ENCODE measurements around the gene XYLT1.

XYLT1 gene

GRCh38 chr16:17435318-17435717 is 35.4 kb downstream of the XYLT1 start:
- TF ChIP-seq ZNF384 (IDR thresholded peaks at IDR 0.05) (no peak), NFRKB (IDR thresholded peaks at IDR 0.05) (no peak), HDGF (IDR thresholded peaks at IDR 0.05; ENCODE audit: borderline replicate concordance) (no peak), ELF4 (IDR thresholded peaks at IDR 0.05) (no peak)
- DNase-seq (ENCODE audit: extremely low spot score) = no peak
- ChIA-PET CTCF (no interaction called here), POLR2A (no interaction called here)

- ChIA-PET CTCF (no interaction called here), POLR2A (no interaction called here)
- TF ChIP-seq LEF1 (IDR thresholded peaks at IDR 0.05; ENCODE audit: borderline replicate concordance) = no peak
- TF ChIP-seq ZNF384 (IDR thresholded peaks at IDR 0.05) = no peak
- no peak for TF ChIP-seq PKNOX1 (IDR thresholded peaks at IDR 0.05)
- TF ChIP-seq ARNT (IDR thresholded peaks at IDR 0.05) = no peak
- no peak for TF ChIP-seq FOXK2 (IDR thresholded peaks at IDR 0.05)
- no peak for TF ChIP-seq CTBP1 (IDR thresholded peaks at IDR 0.05; ENCODE audit: borderline replicate concordance)
- no peak for TF ChIP-seq L3MBTL2 (conservative IDR thresholded peaks at IDR 0.05)
- no peak for TF ChIP-seq NFRKB (IDR thresholded peaks at IDR 0.05)
- TF ChIP-seq SUZ12 (IDR thresholded peaks at IDR 0.05) = no peak
- no peak for TF ChIP-seq TARDBP (IDR thresholded peaks at IDR 0.05)
- no peak for TF ChIP-seq FOXA1 (IDR thresholded peaks at IDR 0.05)
- no peak for TF ChIP-seq BHLHE40 (IDR thresholded peaks at IDR 0.05; ENCODE audit: borderline replicate concordance)
- no peak for TF ChIP-seq HDGF (IDR thresholded peaks at IDR 0.05; ENCODE audit: borderline replicate concordance)
- no peak for TF ChIP-seq FOXM1 (IDR thresholded peaks at IDR 0.05; ENCODE audit: borderline replicate concordance)
- no peak for TF ChIP-seq SP1 (IDR thresholded peaks at IDR 0.05)
- TF ChIP-seq ELF4 (IDR thresholded peaks at IDR 0.05) = no peak
- DNase-seq (ENCODE audit: extremely low spot score) = no peak
Measured at GRCh38 chr16:17433577-17434451, 36.9 kb downstream of the XYLT1 start.

GRCh38 chr16:17432901-17433576 is 37.7 kb downstream of the XYLT1 start:
- ChIA-PET CTCF (no interaction called here), POLR2A (no interaction called here)
- TF ChIP-seq HDGF (IDR thresholded peaks at IDR 0.05; ENCODE audit: borderline replicate concordance) (no peak), FOXA1 (IDR thresholded peaks at IDR 0.05) (no peak), SP1 (IDR thresholded peaks at IDR 0.05) (no peak), ARNT (IDR thresholded peaks at IDR 0.05) (no peak), TARDBP (IDR thresholded peaks at IDR 0.05) (no peak), BHLHE40 (IDR thresholded peaks at IDR 0.05; ENCODE audit: borderline replicate concordance) (no peak), ELF4 (IDR thresholded peaks at IDR 0.05) (no peak), LEF1 (IDR thresholded peaks at IDR 0.05; ENCODE audit: borderline replicate concordance) (no peak), NFRKB (IDR thresholded peaks at IDR 0.05) (no peak), SUZ12 (IDR thresholded peaks at IDR 0.05) (no peak), CTBP1 (IDR thresholded peaks at IDR 0.05; ENCODE audit: borderline replicate concordance) (no peak), FOXK2 (IDR thresholded peaks at IDR 0.05) (no peak), ZNF384 (IDR thresholded peaks at IDR 0.05) (no peak), PKNOX1 (IDR thresholded peaks at IDR 0.05) (no peak), FOXM1 (IDR thresholded peaks at IDR 0.05; ENCODE audit: borderline replicate concordance) (no peak), L3MBTL2 (conservative IDR thresholded peaks at IDR 0.05) (no peak)
- no peak for DNase-seq (ENCODE audit: extremely low spot score)

- TF ChIP-seq NFRKB (IDR thresholded peaks at IDR 0.05) = no peak
- no peak for TF ChIP-seq SUZ12 (IDR thresholded peaks at IDR 0.05)
- no peak for TF ChIP-seq ARNT (IDR thresholded peaks at IDR 0.05)
- TF ChIP-seq ZNF384 (IDR thresholded peaks at IDR 0.05) = no peak
- no peak for TF ChIP-seq TARDBP (IDR thresholded peaks at IDR 0.05)
- TF ChIP-seq FOXA1 (IDR thresholded peaks at IDR 0.05) = no peak
- TF ChIP-seq HDGF (IDR thresholded peaks at IDR 0.05; ENCODE audit: borderline replicate concordance) = no peak
- TF ChIP-seq CTBP1 (IDR thresholded peaks at IDR 0.05; ENCODE audit: borderline replicate concordance) = no peak
- no peak for TF ChIP-seq LEF1 (IDR thresholded peaks at IDR 0.05; ENCODE audit: borderline replicate concordance)
- no peak for TF ChIP-seq SP1 (IDR thresholded peaks at IDR 0.05)
- TF ChIP-seq BHLHE40 (IDR thresholded peaks at IDR 0.05; ENCODE audit: borderline replicate concordance) = no peak
- TF ChIP-seq FOXK2 (IDR thresholded peaks at IDR 0.05) = no peak
- TF ChIP-seq PKNOX1 (IDR thresholded peaks at IDR 0.05) = no peak
- no peak for TF ChIP-seq L3MBTL2 (conservative IDR thresholded peaks at IDR 0.05)
- TF ChIP-seq ELF4 (IDR thresholded peaks at IDR 0.05) = no peak
- no peak for TF ChIP-seq FOXM1 (IDR thresholded peaks at IDR 0.05; ENCODE audit: borderline replicate concordance)
- ChIA-PET CTCF (no interaction called here), POLR2A (no interaction called here)
- DNase-seq (ENCODE audit: extremely low spot score) = no peak
Measured at GRCh38 chr16:17431968-17432625, 38.7 kb downstream of the XYLT1 start.

- no peak for DNase-seq (ENCODE audit: extremely low spot score)
- ChIA-PET POLR2A (no interaction called here), CTCF (no interaction called here)
- no peak for TF ChIP-seq CTBP1 (IDR thresholded peaks at IDR 0.05; ENCODE audit: borderline replicate concordance)
- no peak for TF ChIP-seq ARNT (IDR thresholded peaks at IDR 0.05)
- TF ChIP-seq SP1 (IDR thresholded peaks at IDR 0.05) = no peak
- no peak for TF ChIP-seq LEF1 (IDR thresholded peaks at IDR 0.05; ENCODE audit: borderline replicate concordance)
- no peak for TF ChIP-seq FOXK2 (IDR thresholded peaks at IDR 0.05)
- no peak for TF ChIP-seq FOXM1 (IDR thresholded peaks at IDR 0.05; ENCODE audit: borderline replicate concordance)
- no peak for TF ChIP-seq PKNOX1 (IDR thresholded peaks at IDR 0.05)
- TF ChIP-seq SUZ12 (IDR thresholded peaks at IDR 0.05) = no peak
- TF ChIP-seq L3MBTL2 (conservative IDR thresholded peaks at IDR 0.05) = no peak
- TF ChIP-seq BHLHE40 (IDR thresholded peaks at IDR 0.05; ENCODE audit: borderline replicate concordance) = no peak
- no peak for TF ChIP-seq NFRKB (IDR thresholded peaks at IDR 0.05)
- no peak for TF ChIP-seq ELF4 (IDR thresholded peaks at IDR 0.05)
- TF ChIP-seq HDGF (IDR thresholded peaks at IDR 0.05; ENCODE audit: borderline replicate concordance) = no peak
- TF ChIP-seq TARDBP (IDR thresholded peaks at IDR 0.05) = no peak
Measured at GRCh38 chr16:17431012-17431411, 39.7 kb downstream of the XYLT1 start.
